ENCODE measurements around the gene GID8. TPM values are rescaled to one million over a fixed set of nuclear protein-coding genes. Genes with fewer than 3 reads are reported as not detected.

The GID8 gene
- total and polyA plus RNA-seq, 4 donors = 10.2 to 23.6 (median 14.6) TPM

DNA sequence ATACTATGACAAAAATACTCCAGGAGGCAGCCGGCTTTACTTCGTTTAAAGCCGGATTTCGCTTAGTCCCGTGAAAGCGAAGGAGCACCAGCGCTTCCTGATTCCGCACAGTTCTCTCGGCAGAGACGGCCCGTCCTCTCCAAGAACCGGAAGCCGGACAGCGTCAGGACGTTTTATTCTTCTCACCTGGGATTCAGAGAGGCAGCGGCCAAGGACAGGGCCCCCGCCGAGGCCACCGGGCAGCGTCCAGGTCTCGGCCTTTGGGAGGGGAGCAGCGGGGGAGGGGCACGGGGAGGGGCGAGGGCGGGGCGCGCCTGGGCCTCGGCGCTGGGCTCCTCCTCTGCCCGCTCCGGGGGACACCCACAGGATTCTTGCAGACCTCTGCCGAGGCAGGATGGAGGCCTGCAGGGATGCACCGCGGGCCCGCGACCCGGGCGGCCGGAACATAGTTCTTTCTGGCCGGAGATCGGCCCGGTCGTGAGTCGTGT lies 8.9 kb upstream of the GID8 start (continued):
- TF ChIP-seq HNF4G (IDR thresholded peaks at IDR 0.05) (no peak), SP1 (IDR thresholded peaks at IDR 0.05) (peak; percentile 34), RXRA (IDR thresholded peaks at IDR 0.05) (peak; percentile 38 to 47), FOXA2 (IDR thresholded peaks at IDR 0.05) (no peak)
- TF ChIP-seq, protein P1, sequence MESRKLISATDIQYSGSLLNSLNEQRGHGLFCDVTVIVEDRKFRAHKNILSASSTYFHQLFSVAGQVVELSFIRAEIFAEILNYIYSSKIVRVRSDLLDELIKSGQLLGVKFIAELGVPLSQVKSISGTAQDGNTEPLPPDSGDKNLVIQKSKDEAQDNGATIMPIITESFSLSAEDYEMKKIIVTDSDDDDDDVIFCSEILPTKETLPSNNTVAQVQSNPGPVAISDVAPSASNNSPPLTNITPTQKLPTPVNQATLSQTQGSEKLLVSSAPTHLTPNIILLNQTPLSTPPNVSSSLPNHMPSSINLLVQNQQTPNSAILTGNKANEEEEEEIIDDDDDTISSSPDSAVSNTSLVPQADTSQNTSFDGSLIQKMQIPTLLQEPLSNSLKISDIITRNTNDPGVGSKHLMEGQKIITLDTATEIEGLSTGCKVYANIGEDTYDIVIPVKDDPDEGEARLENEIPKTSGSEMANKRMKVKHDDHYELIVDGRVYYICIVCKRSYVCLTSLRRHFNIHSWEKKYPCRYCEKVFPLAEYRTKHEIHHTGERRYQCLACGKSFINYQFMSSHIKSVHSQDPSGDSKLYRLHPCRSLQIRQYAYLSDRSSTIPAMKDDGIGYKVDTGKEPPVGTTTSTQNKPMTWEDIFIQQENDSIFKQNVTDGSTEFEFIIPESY (IDR thresholded peaks at IDR 0.05) = no peak

- Histone ChIP-seq H3K27ac (ENCODE audit: low read depth in 1 of 2, low read length in 2 of 2) (no peak overlapping the region), H3K27me3 (ENCODE audit: control insufficient read depth in 4 of 4, insufficient read depth in 4 of 4, low read length in 3 of 4) (no peaks in the 10 kb centered on the region), H3K9ac (ENCODE audit: low read depth in 1 of 2, low read length in 2 of 2) (no peak overlapping the region), H3K9me3 (ENCODE audit: control insufficient read depth in 4 of 4, low read length in 3 of 4) (no peaks in the 10 kb centered on the region), H3K4me3 (ENCODE audit: low read depth in 1 of 3, low read length in 3 of 3) (no peak overlapping the region), H3K36me3 (ENCODE audit: control insufficient read depth in 4 of 4, insufficient read depth in 3 of 4, low read depth in 1 of 4, low read length in 3 of 4) (peaks cover 0 to 3% (median 1%) of the 10 kb centered on the region in 4 donors), H3K4me1 (ENCODE audit: control insufficient read depth in 4 of 4, insufficient read depth in 4 of 4, low read length in 3 of 4) (peaks cover 18 to 64% (median 43%) of the 10 kb centered on the region in 4 donors)
- 73% methylated on average over 9 of the region's 9 CpGs for WGBS
- no peak for TF ChIP-seq EGR1 (IDR thresholded peaks at IDR 0.05; ENCODE audit: low read depth in 2 of 2)
- TF ChIP-seq YY1 (IDR thresholded peaks at IDR 0.05) = no peak
- TF ChIP-seq HNF4A (conservative IDR thresholded peaks at IDR 0.05) = no peak
- no peak for TF ChIP-seq NR2F2 (IDR thresholded peaks at IDR 0.05)
- no peak for TF ChIP-seq TAF1 (conservative IDR thresholded peaks at IDR 0.05)
- TF ChIP-seq GABPA (IDR thresholded peaks at IDR 0.05 in 1 of 2, conservative IDR thresholded peaks at IDR 0.05 in 1 of 2) = no peak
- no peak for TF ChIP-seq FOXA2 (IDR thresholded peaks at IDR 0.05)
- TF ChIP-seq MAX (IDR thresholded peaks at IDR 0.05) = no peak
- TF ChIP-seq RXRA (IDR thresholded peaks at IDR 0.05) = no peak
- TF ChIP-seq FOXA1 (IDR thresholded peaks at IDR 0.05) = no peak
- no peak for TF ChIP-seq RAD21 (IDR thresholded peaks at IDR 0.05)
- TF ChIP-seq SP1 (IDR thresholded peaks at IDR 0.05) = no peak
- no peak for DNase-seq (ENCODE audit: low spot score)
Measured at GRCh38 chr20:62931464-62931863, 6.5 kb upstream of the GID8 start.

DNA sequence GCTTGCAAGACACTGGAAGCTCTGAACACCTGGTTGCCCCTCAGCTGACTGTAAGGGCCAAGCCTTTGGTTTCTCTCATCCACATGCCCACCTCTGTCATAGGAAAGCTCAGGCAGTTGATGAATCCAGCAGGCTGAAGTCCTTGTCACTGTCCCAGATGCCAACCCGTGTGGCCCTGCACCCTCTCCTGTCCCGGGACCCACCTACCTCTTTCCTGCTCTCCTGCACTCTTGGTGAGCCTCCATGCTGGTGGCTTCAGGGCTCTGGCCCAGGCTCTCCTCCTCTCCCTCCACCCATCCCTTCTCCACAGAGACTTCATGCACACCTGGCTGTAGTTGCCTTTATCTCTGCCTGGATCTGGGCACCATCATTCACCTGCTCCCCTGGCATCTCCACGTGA lies 4.0 kb upstream of the GID8 start:
- Histone ChIP-seq H3K36me3 (ENCODE audit: control insufficient read depth in 4 of 4, insufficient read depth in 3 of 4, low read depth in 1 of 4, low read length in 3 of 4) (peaks cover 0 to 3% (median 1%) of the 10 kb centered on the region in 4 donors), H3K9me3 (ENCODE audit: control insufficient read depth in 4 of 4, low read length in 3 of 4) (no peaks in the 10 kb centered on the region), H3K9ac (ENCODE audit: low read depth in 1 of 2, low read length in 2 of 2) (no peak overlapping the region), H3K27ac (ENCODE audit: low read depth in 1 of 2, low read length in 2 of 2) (no peak overlapping the region), H3K27me3 (ENCODE audit: control insufficient read depth in 4 of 4, insufficient read depth in 4 of 4, low read length in 3 of 4) (no peaks in the 10 kb centered on the region), H3K4me1 (ENCODE audit: control insufficient read depth in 4 of 4, insufficient read depth in 4 of 4, low read length in 3 of 4) (peaks cover 5 to 48% (median 28%) of the 10 kb centered on the region in 4 donors), H3K4me3 (ENCODE audit: low read depth in 1 of 3, low read length in 3 of 3) (no peak overlapping the region)
- TF ChIP-seq RAD21 (IDR thresholded peaks at IDR 0.05) = no peak
- TF ChIP-seq ATF3 (IDR thresholded peaks at IDR 0.05) = no peak
- no peak for TF ChIP-seq NR2F2 (IDR thresholded peaks at IDR 0.05)
- TF ChIP-seq JUND (IDR thresholded peaks at IDR 0.05) = no peak
- TF ChIP-seq, protein P1 (IDR thresholded peaks at IDR 0.05) = no peak
- no peak for TF ChIP-seq CTCF (IDR thresholded peaks at IDR 0.05; ENCODE audit: low read depth, low read length, missing input control)
- TF ChIP-seq HNF4A (conservative IDR thresholded peaks at IDR 0.05) = no peak
- no peak for TF ChIP-seq HNF4G (IDR thresholded peaks at IDR 0.05)
- no peak for TF ChIP-seq RXRA (IDR thresholded peaks at IDR 0.05)
- no peak for TF ChIP-seq YY1 (IDR thresholded peaks at IDR 0.05)
- DNase-seq (ENCODE audit: low spot score) = no peak
- WGBS = 84% methylated on average over 3 of the region's 3 CpGs

Data from liver (tissue), 9 donors.